PC-9 (cell line): Measurements from ENCODE around the gene RASL10B. TPM values are rescaled to one million over a fixed set of nuclear protein-coding genes. Genes with fewer than 3 reads are reported as not detected.
A peak's percentile ranks its signal among the peaks of the same experiment; 100 is the strongest.

Experiments used
- BruUV-seq: library from RNA; stranded (reverse); fragments of 400-500 nt; replicated peaks from 2 replicates; lab custom pipeline; 2021; lab: Mats Ljungman, UMichigan
- CTCF ChIA-PET: fragments of 300-600 bp; sonication (Branson Sonifier 250); formaldehyde crosslinking; loops from one replicate; lab custom pipeline; 2022; ENCODE audit warnings: antibody characterized with exemption; lab: Charles Lee
- POLR2A ChIA-PET: fragments of 300-600 bp; sonication (Branson Sonifier 250); formaldehyde crosslinking; loops from one replicate; lab custom pipeline; 2022; ENCODE audit warnings: antibody characterized with exemption; ENCODE audit not compliant: unreplicated experiment; lab: Charles Lee
- DNase-seq, 2 experiments: peaks; one replicate each; pipeline versions ENCODE4 v3.0.0 to v3.0.0-alpha.2; 2015 to 2022; ENCODE audit warnings: mixed read lengths in 1 of 2
- H2AFZ ChIP-seq: fragments of 200-600 bp; sonication (generic); 2 replicates; pipeline ENCODE4 v1.8.1; 2017; ENCODE audit warnings: antibody characterized with exemption
- H3F3A ChIP-seq: fragments of 200-600 bp; sonication (generic); 2 replicates; pipeline ENCODE4 v1.8.1; 2017; ENCODE audit warnings: antibody characterized with exemption, mild to moderate bottlenecking, low read depth; ENCODE audit not compliant: insufficient read depth
- H3K27ac ChIP-seq: fragments of 200-600 bp; sonication (generic); 2 replicates; pipeline ENCODE4 v1.6.1; 2016; ENCODE audit warnings: mixed run types
- H3K27me3 ChIP-seq: fragments of 200-600 bp; sonication (generic); 2 replicates; pipeline ENCODE4 v1.6.1; 2016; ENCODE audit warnings: low read depth, mixed run types; ENCODE audit not compliant: insufficient read depth
- H3K36me3 ChIP-seq: fragments of 200-600 bp; sonication (generic); 2 replicates; pipeline ENCODE4 v1.6.1; 2016; ENCODE audit warnings: low read depth, mixed run types
- H3K4me1 ChIP-seq: fragments of 200-600 bp; sonication (generic); replicated peaks from 2 replicates; pipeline ENCODE4 v1.6.1; 2016; ENCODE audit warnings: mixed run types; ENCODE audit not compliant: insufficient read depth
- H3K4me2 ChIP-seq: fragments of 200-600 bp; sonication (generic); 2 replicates; pipeline ENCODE4 v1.6.1; 2017; ENCODE audit warnings: mixed run types
- H3K4me3 ChIP-seq: fragments of 200-600 bp; sonication (generic); 2 replicates; pipeline ENCODE4 v1.6.1; 2016; ENCODE audit warnings: mixed run types
- H3K79me2 ChIP-seq: fragments of 200-600 bp; sonication (generic); 2 replicates; pipeline ENCODE4 v1.6.1; 2017; ENCODE audit warnings: low read depth, mixed run types
- H3K9me2 ChIP-seq: fragments of 200-600 bp; sonication (generic); 2 replicates; pipeline ENCODE4 v1.8.1; 2017; ENCODE audit warnings: mild to moderate bottlenecking; ENCODE audit not compliant: insufficient read depth
- H3K9me3 ChIP-seq: fragments of 200-600 bp; sonication (generic); 2 replicates; pipeline ENCODE4 v1.8.1; 2016; ENCODE audit warnings: low read depth; ENCODE audit not compliant: insufficient read depth
- H4K20me1 ChIP-seq: fragments of 200-600 bp; sonication (generic); 2 replicates; pipeline ENCODE4 v1.8.1; 2017; ENCODE audit not compliant: insufficient read depth
- CTCF ChIP-seq: fragments of 200-600 bp; sonication (generic); conservative IDR thresholded peaks from 2 replicates; pipeline ENCODE4 v1.6.1; 2017; ENCODE audit warnings: mixed run types, antibody characterized with exemption, mild to moderate bottlenecking, moderate library complexity
- EZH2 ChIP-seq: fragments of 200-600 bp; sonication (generic); IDR thresholded peaks from 2 replicates; pipeline ENCODE4 v1.8.0; 2017; ENCODE audit warnings: antibody characterized with exemption, low read depth
- intact Hi-C: fragments of 100-400 bp; cut with micrococcal nuclease; formaldehyde crosslinking; loops from one replicate; pipeline ENCODE4 v1.10.0; 2022; ENCODE audit not compliant: unreplicated experiment
- total RNA-seq: library from RNA; stranded (reverse); gene quantifications from 2 replicates; pipeline ENCODE4 v1.2.3, GENCODE V29; 2021

RASL10B gene
- total RNA-seq, 1 experiment from 2014 or later: 0.11 TPM

GRCh38 chr17:35766903-35767510, 35.6 kb downstream of the RASL10B start:
- ChIA-PET CTCF (interaction anchor here (0.6 to 1.1 kb wide), 3 partner anchors 18 to 75 kb away, joined by 3 to 6 read pairs (median 3); partner anchors contain the start of gene TAF15), POLR2A (interaction anchor here (1.3 kb wide), 1 partner anchor 42 kb away, joined by 5 read pairs; the partner anchor contains the start of gene TAF15)
- peak in 1 of 2 experiments; percentile 44 for DNase-seq

GRCh38 chr17:35768797-35769196, 37.4 kb downstream of the RASL10B start:
- CTCF ChIA-PET: interaction anchor here (0.5 kb wide), 1 partner anchor 17 kb away, joined by 12 read pairs; no protein-coding TSS in a partner anchor
- no peak overlapping the region for H3K4me2 ChIP-seq
- no TSS peak for BruUV-seq

More at GRCh38 chr17:35766903-35767510, 35.6 kb downstream of the RASL10B start:
- Histone ChIP-seq H3K9me2 (no peaks in the 10 kb centered on the region), H3F3A (no peaks in the 10 kb centered on the region), H3K4me2 (no peak overlapping the region), H2AFZ (no peak overlapping the region), H4K20me1 (no peaks in the 10 kb centered on the region), H3K9me3 (no peaks in the 10 kb centered on the region), H3K27ac (no peak overlapping the region), H3K36me3 (no peaks in the 10 kb centered on the region), H3K27me3 (peaks cover 37% of the 10 kb centered on the region), H3K79me2 (no peaks in the 10 kb centered on the region), H3K4me1 (no peaks in the 10 kb centered on the region), H3K4me3 (no peak overlapping the region)
- BruUV-seq: no TSS peak
- TF ChIP-seq CTCF: peak; percentile 77
- TF ChIP-seq EZH2: no peak
- intact Hi-C loops: loop anchor here (1.0 kb wide), 1 partner anchor 37 kb away; no protein-coding TSS in a partner anchor

More at GRCh38 chr17:35768797-35769196, 37.4 kb downstream of the RASL10B start:
- no peak for DNase-seq
- H3K4me1 ChIP-seq: no peaks in the 10 kb centered on the region
- no peaks in the 10 kb centered on the region for H4K20me1 ChIP-seq
- H3K27ac ChIP-seq: no peak overlapping the region
- no peaks in the 10 kb centered on the region for H3K9me2 ChIP-seq
- H3K9me3 ChIP-seq: no peaks in the 10 kb centered on the region
- intact Hi-C loops: no loop called here
- no peaks in the 10 kb centered on the region for H3F3A ChIP-seq
- H2AFZ ChIP-seq: no peak overlapping the region
- TF ChIP-seq CTCF (no peak), EZH2 (no peak)
- peaks cover 49% of the 10 kb centered on the region for H3K27me3 ChIP-seq
- POLR2A ChIA-PET: no interaction called here
- no peak overlapping the region for H3K4me3 ChIP-seq
- H3K36me3 ChIP-seq: no peaks in the 10 kb centered on the region
- no peaks in the 10 kb centered on the region for H3K79me2 ChIP-seq
